Measurements from ENCODE around the gene SYTL3.

Gene SYTL3

DNA sequence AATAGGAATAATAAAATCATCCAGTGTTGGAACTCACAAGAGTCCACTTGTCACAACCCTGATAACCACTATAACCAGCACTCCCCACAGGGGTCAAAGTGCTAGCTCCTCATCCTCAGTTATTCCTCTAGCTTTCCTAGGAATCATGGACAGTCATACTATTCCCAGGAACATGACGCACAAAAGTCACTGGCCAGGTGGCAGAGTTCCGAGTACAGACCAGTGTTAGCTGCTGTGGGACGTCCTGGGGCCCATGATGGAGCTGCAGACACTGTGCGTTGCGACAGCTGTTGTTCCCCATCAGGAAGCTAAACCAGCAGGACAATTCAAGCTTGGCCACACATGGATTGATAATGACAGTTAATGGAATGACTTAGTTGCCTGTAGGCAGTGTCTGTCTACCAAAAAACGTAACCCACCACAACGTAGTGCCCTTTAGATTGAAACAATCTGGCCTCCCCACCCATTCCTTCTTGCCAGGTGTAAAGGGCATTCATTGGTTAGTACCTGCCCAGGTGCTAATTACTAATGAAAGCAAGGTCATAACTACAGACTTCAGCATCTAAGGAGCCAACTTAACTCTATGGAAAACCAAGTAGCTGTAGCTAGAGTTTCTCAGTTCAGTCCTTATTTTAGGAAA, 151.9 kb downstream of the SYTL3 start:
- TF ChIP-seq, protein P1, sequence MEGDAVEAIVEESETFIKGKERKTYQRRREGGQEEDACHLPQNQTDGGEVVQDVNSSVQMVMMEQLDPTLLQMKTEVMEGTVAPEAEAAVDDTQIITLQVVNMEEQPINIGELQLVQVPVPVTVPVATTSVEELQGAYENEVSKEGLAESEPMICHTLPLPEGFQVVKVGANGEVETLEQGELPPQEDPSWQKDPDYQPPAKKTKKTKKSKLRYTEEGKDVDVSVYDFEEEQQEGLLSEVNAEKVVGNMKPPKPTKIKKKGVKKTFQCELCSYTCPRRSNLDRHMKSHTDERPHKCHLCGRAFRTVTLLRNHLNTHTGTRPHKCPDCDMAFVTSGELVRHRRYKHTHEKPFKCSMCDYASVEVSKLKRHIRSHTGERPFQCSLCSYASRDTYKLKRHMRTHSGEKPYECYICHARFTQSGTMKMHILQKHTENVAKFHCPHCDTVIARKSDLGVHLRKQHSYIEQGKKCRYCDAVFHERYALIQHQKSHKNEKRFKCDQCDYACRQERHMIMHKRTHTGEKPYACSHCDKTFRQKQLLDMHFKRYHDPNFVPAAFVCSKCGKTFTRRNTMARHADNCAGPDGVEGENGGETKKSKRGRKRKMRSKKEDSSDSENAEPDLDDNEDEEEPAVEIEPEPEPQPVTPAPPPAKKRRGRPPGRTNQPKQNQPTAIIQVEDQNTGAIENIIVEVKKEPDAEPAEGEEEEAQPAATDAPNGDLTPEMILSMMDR (IDR thresholded peaks at IDR 0.05; ENCODE audit: low read depth, low read length), result no peak

GRCh38 chr6:158803733-158804143, 153.9 kb downstream of the SYTL3 start:
- TF ChIP-seq, protein P1 (IDR thresholded peaks at IDR 0.05; ENCODE audit: low read depth, low read length), result no peak
- DNase-seq (ENCODE audit: extremely low read depth, low read depth), result no peak

More for the DNA sequence above, 151.9 kb downstream of the SYTL3 start:
- DNase-seq (ENCODE audit: extremely low read depth, low read depth), result no peak

- TF ChIP-seq, protein P1 (IDR thresholded peaks at IDR 0.05; ENCODE audit: low read depth, low read length), result no peak
- no peak for DNase-seq (ENCODE audit: extremely low read depth, low read depth)
Measured at GRCh38 chr6:158804207-158804606, 154.4 kb downstream of the SYTL3 start.

GRCh38 chr6:158805698-158806377, 156.0 kb downstream of the SYTL3 start:
- DNase-seq (ENCODE audit: extremely low read depth, low read depth), result no peak
- TF ChIP-seq, protein P1 (IDR thresholded peaks at IDR 0.05; ENCODE audit: low read depth, low read length), result no peak

DNA sequence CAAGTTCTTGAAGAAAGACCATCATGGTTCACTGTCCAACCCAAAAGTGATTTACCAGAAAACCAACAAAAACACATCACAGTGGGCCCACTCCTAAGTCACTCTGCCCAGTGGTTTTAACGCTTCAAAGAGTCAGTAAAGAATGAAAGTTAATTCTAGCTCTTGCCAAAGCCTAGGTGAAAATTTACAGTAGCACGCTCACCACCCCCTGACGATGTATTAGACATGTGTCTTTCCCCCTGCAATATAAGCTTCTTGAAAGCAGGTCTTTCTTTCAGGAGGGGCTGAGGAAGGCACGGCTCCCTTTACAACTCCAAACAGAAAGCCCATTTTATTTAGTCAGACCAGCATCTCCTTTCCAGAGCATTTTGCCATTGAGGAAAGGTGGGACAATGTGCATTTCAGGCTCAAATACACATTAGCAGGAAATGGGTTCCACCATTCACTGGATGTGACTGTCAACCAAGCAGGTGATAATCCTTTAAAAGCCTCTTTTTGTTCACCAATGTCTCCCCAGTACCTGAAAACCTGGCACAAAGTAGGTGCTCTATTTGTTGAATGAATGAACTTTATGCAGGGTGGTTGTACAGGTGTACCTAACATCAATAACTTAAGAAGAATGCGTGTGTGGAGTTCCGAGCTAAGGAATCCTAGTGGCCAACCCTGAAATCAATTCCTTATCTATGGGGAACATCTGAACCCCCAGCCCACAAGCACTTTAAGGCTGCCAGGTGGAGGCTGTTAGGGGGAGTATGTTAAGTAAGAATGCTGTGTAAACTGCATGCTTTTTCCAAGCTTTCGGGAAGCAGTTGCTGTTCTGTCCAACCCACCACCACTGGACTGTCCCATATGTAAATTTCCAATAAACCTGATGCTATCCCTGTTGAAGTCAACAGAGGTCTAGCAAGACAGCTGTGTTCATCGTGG, 157.9 kb downstream of the SYTL3 start:
- no peak for DNase-seq (ENCODE audit: extremely low read depth, low read depth)
- TF ChIP-seq, protein P1 (IDR thresholded peaks at IDR 0.05; ENCODE audit: low read depth, low read length), result no peak

- TF ChIP-seq, protein P1 (IDR thresholded peaks at IDR 0.05; ENCODE audit: low read depth, low read length), result no peak
- no peak for DNase-seq (ENCODE audit: extremely low read depth, low read depth)
Measured at GRCh38 chr6:158808442-158808833, 158.6 kb downstream of the SYTL3 start.
